Measurements from ENCODE around the gene ITIH2. TPM values are rescaled to one million over a fixed set of nuclear protein-coding genes. Genes with fewer than 3 reads are reported as not detected.
"Not testable (repeated sequence)": the region's sequence is repeated elsewhere in the genome, so short reads cannot be mapped to it uniquely, and the experiment has no call there.

The ITIH2 gene
- polyA plus RNA-seq (2013) = not detected in 2 replicates

GRCh38 chr10:7703140-7703539 lies at the start of gene ITIH2:
Gene ITIH2 (plus strand): TSS chr10:7703316. CDS start chr10:7703435, 119 bp downstream.
- Histone ChIP-seq H3K36me3 (ENCODE audit: control insufficient read depth in 1 of 2, insufficient read depth in 2 of 2, low read length in 2 of 2) (no peaks in the 10 kb centered on the region), H2AFZ (ENCODE audit: insufficient read depth, low read length, poor library complexity) (no peak within 1 kb of the TSS), H2BK120ac (ENCODE audit: insufficient read depth, low read length, poor library complexity) (no peak within 1 kb of the TSS), H3K27me3 (ENCODE audit: insufficient read depth, low read length) (no peaks in the 10 kb centered on the region), H3K18ac (ENCODE audit: low read length) (no peak within 1 kb of the TSS), H4K12ac (ENCODE audit: low read depth, low read length) (no peak within 1 kb of the TSS), H3K9me3 (ENCODE audit: insufficient read depth, low read depth, low read length) (no peaks in the 10 kb centered on the region), H3K4me3 (ENCODE audit: low read depth, low read length) (no peak within 1 kb of the TSS), H3K27ac (ENCODE audit: low read depth, low read length) (no peak within 1 kb of the TSS), H3K4me1 (ENCODE audit: control insufficient read depth in 1 of 2, insufficient read depth in 2 of 2, low read length in 2 of 2) (no peaks in the 10 kb centered on the region), H4K8ac (ENCODE audit: low read depth, low read length) (no peak within 1 kb of the TSS), H2AK5ac (ENCODE audit: low read length) (no peak within 1 kb of the TSS), H4K91ac (ENCODE audit: low read depth, low read length) (no peak within 1 kb of the TSS), H3K4ac (ENCODE audit: low read depth, low read length) (no peak within 1 kb of the TSS), H2BK5ac (ENCODE audit: low read depth, low read length, poor library complexity) (no peak within 1 kb of the TSS), H3K79me1 (ENCODE audit: low read length) (no peaks in the 10 kb centered on the region), H3K23ac (ENCODE audit: low read length) (no peak within 1 kb of the TSS), H3K4me2 (ENCODE audit: low read length) (no peak within 1 kb of the TSS), H3K9ac (ENCODE audit: low read length) (no peak within 1 kb of the TSS), H3K79me2 (ENCODE audit: control insufficient read depth, insufficient read depth, low read length, poor library complexity) (no peaks in the 10 kb centered on the region), H2BK12ac (ENCODE audit: low read length) (no peak within 1 kb of the TSS), H3K14ac (ENCODE audit: low read length) (no peak within 1 kb of the TSS)
- DNase-seq = no peak
- WGBS (ENCODE audit: extremely low coverage, insufficient coverage, insufficient read length) = no CpG with 5 or more reads among the region's 4 CpGs

- H2BK120ac ChIP-seq (ENCODE audit: insufficient read depth, low read length, poor library complexity); H3K27ac ChIP-seq (ENCODE audit: low read depth, low read length); H3K27me3 ChIP-seq (ENCODE audit: insufficient read depth, low read length); H2BK5ac ChIP-seq (ENCODE audit: low read depth, low read length, poor library complexity); H3K9ac ChIP-seq (ENCODE audit: low read length); H3K4ac ChIP-seq (ENCODE audit: low read depth, low read length); H3K4me2 ChIP-seq (ENCODE audit: low read length); H4K12ac ChIP-seq (ENCODE audit: low read depth, low read length); H3K23ac ChIP-seq (ENCODE audit: low read length); H3K4me1 ChIP-seq (ENCODE audit: control insufficient read depth in 1 of 2, insufficient read depth in 2 of 2, low read length in 2 of 2); H3K36me3 ChIP-seq (ENCODE audit: control insufficient read depth in 1 of 2, insufficient read depth in 2 of 2, low read length in 2 of 2); H2AFZ ChIP-seq (ENCODE audit: insufficient read depth, low read length, poor library complexity); H2BK12ac ChIP-seq (ENCODE audit: low read length); H3K18ac ChIP-seq (ENCODE audit: low read length); H4K91ac ChIP-seq (ENCODE audit: low read depth, low read length); H3K9me3 ChIP-seq (ENCODE audit: insufficient read depth, low read depth, low read length); H3K4me3 ChIP-seq (ENCODE audit: low read depth, low read length); H3K79me1 ChIP-seq (ENCODE audit: low read length); H4K8ac ChIP-seq (ENCODE audit: low read depth, low read length); H2AK5ac ChIP-seq (ENCODE audit: low read length); H3K79me2 ChIP-seq (ENCODE audit: control insufficient read depth, insufficient read depth, low read length, poor library complexity); H3K14ac ChIP-seq (ENCODE audit: low read length): not testable (repeated sequence)
- DNase-seq = peak in 1 of 2 donors; percentile 63
- no CpG with 5 or more reads among the region's 11 CpGs for WGBS (ENCODE audit: extremely low coverage, insufficient coverage, insufficient read length)
Observed at GRCh38 chr10:7657079-7657478, 46.0 kb upstream of the ITIH2 start.

GRCh38 chr10:7657552-7657951 lies 45.6 kb upstream of the ITIH2 start:
- WGBS (ENCODE audit: extremely low coverage, insufficient coverage, insufficient read length) = no CpG with 5 or more reads among the region's 2 CpGs
- Histone ChIP-seq H3K36me3 (ENCODE audit: control insufficient read depth in 1 of 2, insufficient read depth in 2 of 2, low read length in 2 of 2) (no peaks in the 10 kb centered on the region), H3K27ac (ENCODE audit: low read depth, low read length) (no peak overlapping the region), H3K79me1 (ENCODE audit: low read length) (no peaks in the 10 kb centered on the region), H3K4me2 (ENCODE audit: low read length) (no peak overlapping the region), H2BK5ac (ENCODE audit: low read depth, low read length, poor library complexity) (no peak overlapping the region), H2BK12ac (ENCODE audit: low read length) (no peak overlapping the region), H3K4ac (ENCODE audit: low read depth, low read length) (no peak overlapping the region), H3K4me3 (ENCODE audit: low read depth, low read length) (no peak overlapping the region), H3K79me2 (ENCODE audit: control insufficient read depth, insufficient read depth, low read length, poor library complexity) (no peaks in the 10 kb centered on the region), H2BK120ac (ENCODE audit: insufficient read depth, low read length, poor library complexity) (no peak overlapping the region), H3K23ac (ENCODE audit: low read length) (no peak overlapping the region), H3K9me3 (ENCODE audit: insufficient read depth, low read depth, low read length) (no peaks in the 10 kb centered on the region), H4K12ac (ENCODE audit: low read depth, low read length) (no peak overlapping the region), H2AK5ac (ENCODE audit: low read length) (no peak overlapping the region), H3K18ac (ENCODE audit: low read length) (no peak overlapping the region), H3K14ac (ENCODE audit: low read length) (no peak overlapping the region), H3K27me3 (ENCODE audit: insufficient read depth, low read length) (no peaks in the 10 kb centered on the region), H3K4me1 (ENCODE audit: control insufficient read depth in 1 of 2, insufficient read depth in 2 of 2, low read length in 2 of 2) (no peaks in the 10 kb centered on the region), H4K8ac (ENCODE audit: low read depth, low read length) (no peak overlapping the region), H3K9ac (ENCODE audit: low read length) (no peak overlapping the region), H4K91ac (ENCODE audit: low read depth, low read length) (no peak overlapping the region), H2AFZ (ENCODE audit: insufficient read depth, low read length, poor library complexity) (no peak overlapping the region)
- peak in 1 of 2 donors; percentile 35 for DNase-seq

- Histone ChIP-seq H2BK5ac (ENCODE audit: low read depth, low read length, poor library complexity) (no peak overlapping the region), H3K79me1 (ENCODE audit: low read length) (no peaks in the 10 kb centered on the region), H3K23ac (ENCODE audit: low read length) (no peak overlapping the region), H3K14ac (ENCODE audit: low read length) (no peak overlapping the region), H2AK5ac (ENCODE audit: low read length) (no peak overlapping the region), H3K4me1 (ENCODE audit: control insufficient read depth in 1 of 2, insufficient read depth in 2 of 2, low read length in 2 of 2) (no peaks in the 10 kb centered on the region), H2AFZ (ENCODE audit: insufficient read depth, low read length, poor library complexity) (no peak overlapping the region), H3K27ac (ENCODE audit: low read depth, low read length) (no peak overlapping the region), H3K79me2 (ENCODE audit: control insufficient read depth, insufficient read depth, low read length, poor library complexity) (no peaks in the 10 kb centered on the region), H2BK12ac (ENCODE audit: low read length) (no peak overlapping the region), H3K9me3 (ENCODE audit: insufficient read depth, low read depth, low read length) (no peaks in the 10 kb centered on the region), H3K4me3 (ENCODE audit: low read depth, low read length) (no peak overlapping the region), H3K18ac (ENCODE audit: low read length) (no peak overlapping the region), H3K9ac (ENCODE audit: low read length) (no peak overlapping the region), H4K12ac (ENCODE audit: low read depth, low read length) (no peak overlapping the region), H4K8ac (ENCODE audit: low read depth, low read length) (no peak overlapping the region), H4K91ac (ENCODE audit: low read depth, low read length) (no peak overlapping the region), H2BK120ac (ENCODE audit: insufficient read depth, low read length, poor library complexity) (no peak overlapping the region), H3K27me3 (ENCODE audit: insufficient read depth, low read length) (no peaks in the 10 kb centered on the region), H3K4me2 (ENCODE audit: low read length) (no peak overlapping the region), H3K36me3 (ENCODE audit: control insufficient read depth in 1 of 2, insufficient read depth in 2 of 2, low read length in 2 of 2) (no peaks in the 10 kb centered on the region), H3K4ac (ENCODE audit: low read depth, low read length) (no peak overlapping the region)
- DNase-seq = peak; percentile 69 to 93
- no CpG with 5 or more reads among the region's 4 CpGs for WGBS (ENCODE audit: extremely low coverage, insufficient coverage, insufficient read length)
Observed at GRCh38 chr10:7659560-7659959, 43.6 kb upstream of the ITIH2 start.
